Measurements from ENCODE around the gene MYO1B. TPM values are rescaled to one million over a fixed set of nuclear protein-coding genes. Genes with fewer than 3 reads are reported as not detected.

The MYO1B gene
- total and polyA plus RNA-seq, 2 experiments from 2014 or later = 26.4 to 70.6 TPM

DNA sequence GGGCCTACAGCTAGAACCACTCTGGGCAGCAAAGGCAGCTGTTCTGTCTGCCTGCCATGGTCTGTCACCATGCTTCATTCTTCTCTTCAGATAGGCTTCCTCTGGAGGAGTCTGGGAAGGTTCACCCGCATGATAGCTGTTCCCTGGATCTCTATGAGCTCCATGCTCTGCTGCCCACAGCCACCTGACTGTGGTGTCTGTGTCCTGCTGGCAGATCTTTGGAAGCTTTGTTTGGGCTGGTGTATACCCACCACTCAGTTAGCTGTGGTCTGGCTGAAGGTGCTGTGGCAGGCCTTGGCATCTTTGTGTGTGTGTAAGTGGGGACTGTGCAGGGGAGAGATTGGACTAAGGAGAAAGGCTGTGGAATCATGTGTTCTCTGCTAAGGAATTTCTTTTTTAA is 23.4 kb downstream of the MYO1B start (continued):
- TF ChIP-seq POLR2AphosphoS5 (IDR thresholded peaks at IDR 0.05; ENCODE audit: low read depth) = no peak
- no peak for TF ChIP-seq STAT1 (IDR thresholded peaks at IDR 0.05; ENCODE audit: unreplicated experiment)
- no peak for TF ChIP-seq CREB1 (CRISPR knock-in tag; IDR thresholded peaks at IDR 0.05; ENCODE audit: low read depth)
- TF ChIP-seq EZH2phosphoT487 (IDR thresholded peaks at IDR 0.05; ENCODE audit: unreplicated experiment) = no peak

DNA sequence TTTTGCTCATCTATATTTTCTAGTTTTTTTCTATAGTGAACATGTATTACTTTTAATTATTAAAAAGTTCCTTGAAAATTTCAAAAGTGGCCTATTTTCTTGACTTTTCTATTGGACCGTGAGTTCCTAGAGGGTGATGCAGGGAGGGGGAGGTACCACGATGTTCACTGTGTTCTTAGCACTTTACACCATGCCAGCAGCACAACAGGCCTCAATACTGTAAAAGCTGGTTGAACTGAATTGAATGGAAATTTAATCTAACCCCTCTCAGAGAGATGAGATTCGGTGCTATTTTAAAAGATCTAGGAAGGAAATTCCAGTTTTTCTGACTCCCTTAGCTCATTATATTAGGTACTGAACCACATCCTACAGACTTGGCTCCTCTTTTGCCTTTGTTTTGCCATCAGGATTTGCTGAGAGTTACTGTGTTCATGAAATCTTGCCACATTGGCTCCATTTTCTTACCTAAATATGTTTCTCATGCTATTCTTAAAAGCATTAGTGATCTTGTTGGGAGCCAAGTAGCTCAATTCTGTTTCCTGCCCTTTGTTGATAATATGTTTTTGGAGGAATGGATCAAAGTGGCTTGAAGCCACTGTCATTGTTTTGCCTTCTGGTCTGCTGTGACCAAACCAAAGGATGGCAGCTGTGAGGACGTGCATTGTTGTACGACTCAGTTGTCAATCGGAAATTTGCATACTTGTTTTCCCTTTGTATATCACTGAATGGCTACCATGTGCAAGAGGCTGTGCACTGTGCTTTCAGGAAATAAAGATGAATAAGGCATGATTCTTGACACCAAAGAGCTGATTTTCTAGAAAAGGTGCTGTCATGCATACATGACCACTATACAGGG is 25.3 kb downstream of the MYO1B start:
- Histone ChIP-seq H4K20me1 (replicated peaks; ENCODE audit: insufficient read depth) (peaks cover 62% of the 10 kb centered on the region), H2AFZ (no peak overlapping the region), H3K9me2 (ENCODE audit: insufficient read depth) (no peaks in the 10 kb centered on the region), H3K27ac (ENCODE audit: low read depth) (no peak overlapping the region), H3F3A (replicated peaks; ENCODE audit: low read depth) (no peaks in the 10 kb centered on the region), H3K4me2 (no peak overlapping the region), H3K36me3 (ENCODE audit: insufficient read depth) (no peaks in the 10 kb centered on the region), H3K27me3 (ENCODE audit: insufficient read depth) (no peaks in the 10 kb centered on the region), H3K4me1 (ENCODE audit: insufficient read depth) (peaks cover 41% of the 10 kb centered on the region), H3K4me3 (no peak overlapping the region), H3K79me2 (replicated peaks; ENCODE audit: insufficient read depth) (peaks cover 100% of the 10 kb centered on the region)
- H3K27me3 Mint-ChIP-seq (ENCODE audit: insufficient read depth, low read depth, poor library complexity) = no peaks in the 10 kb centered on the region
- no peak for DNase-seq (ENCODE audit: low spot score)
- H3K4me1 Mint-ChIP-seq = peaks cover 59% of the 10 kb centered on the region
- no peaks in the 10 kb centered on the region for H3K36me3 Mint-ChIP-seq (ENCODE audit: low read depth)
- no peak overlapping the region for H3K4me3 Mint-ChIP-seq
- no peak overlapping the region for H3K27ac Mint-ChIP-seq
- ATAC-seq = peak; percentile 28; the same call in 2 of the 3 replicates
- H3K9me3 Mint-ChIP-seq = no peaks in the 10 kb centered on the region
- no peak for TF ChIP-seq EZH2 (IDR thresholded peaks at IDR 0.05; ENCODE audit: low read depth, unreplicated experiment)
- TF ChIP-seq, protein P1, sequence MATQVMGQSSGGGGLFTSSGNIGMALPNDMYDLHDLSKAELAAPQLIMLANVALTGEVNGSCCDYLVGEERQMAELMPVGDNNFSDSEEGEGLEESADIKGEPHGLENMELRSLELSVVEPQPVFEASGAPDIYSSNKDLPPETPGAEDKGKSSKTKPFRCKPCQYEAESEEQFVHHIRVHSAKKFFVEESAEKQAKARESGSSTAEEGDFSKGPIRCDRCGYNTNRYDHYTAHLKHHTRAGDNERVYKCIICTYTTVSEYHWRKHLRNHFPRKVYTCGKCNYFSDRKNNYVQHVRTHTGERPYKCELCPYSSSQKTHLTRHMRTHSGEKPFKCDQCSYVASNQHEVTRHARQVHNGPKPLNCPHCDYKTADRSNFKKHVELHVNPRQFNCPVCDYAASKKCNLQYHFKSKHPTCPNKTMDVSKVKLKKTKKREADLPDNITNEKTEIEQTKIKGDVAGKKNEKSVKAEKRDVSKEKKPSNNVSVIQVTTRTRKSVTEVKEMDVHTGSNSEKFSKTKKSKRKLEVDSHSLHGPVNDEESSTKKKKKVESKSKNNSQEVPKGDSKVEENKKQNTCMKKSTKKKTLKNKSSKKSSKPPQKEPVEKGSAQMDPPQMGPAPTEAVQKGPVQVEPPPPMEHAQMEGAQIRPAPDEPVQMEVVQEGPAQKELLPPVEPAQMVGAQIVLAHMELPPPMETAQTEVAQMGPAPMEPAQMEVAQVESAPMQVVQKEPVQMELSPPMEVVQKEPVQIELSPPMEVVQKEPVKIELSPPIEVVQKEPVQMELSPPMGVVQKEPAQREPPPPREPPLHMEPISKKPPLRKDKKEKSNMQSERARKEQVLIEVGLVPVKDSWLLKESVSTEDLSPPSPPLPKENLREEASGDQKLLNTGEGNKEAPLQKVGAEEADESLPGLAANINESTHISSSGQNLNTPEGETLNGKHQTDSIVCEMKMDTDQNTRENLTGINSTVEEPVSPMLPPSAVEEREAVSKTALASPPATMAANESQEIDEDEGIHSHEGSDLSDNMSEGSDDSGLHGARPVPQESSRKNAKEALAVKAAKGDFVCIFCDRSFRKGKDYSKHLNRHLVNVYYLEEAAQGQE (IDR thresholded peaks at IDR 0.05; ENCODE audit: unreplicated experiment) = no peak
- TF ChIP-seq, protein P2, sequence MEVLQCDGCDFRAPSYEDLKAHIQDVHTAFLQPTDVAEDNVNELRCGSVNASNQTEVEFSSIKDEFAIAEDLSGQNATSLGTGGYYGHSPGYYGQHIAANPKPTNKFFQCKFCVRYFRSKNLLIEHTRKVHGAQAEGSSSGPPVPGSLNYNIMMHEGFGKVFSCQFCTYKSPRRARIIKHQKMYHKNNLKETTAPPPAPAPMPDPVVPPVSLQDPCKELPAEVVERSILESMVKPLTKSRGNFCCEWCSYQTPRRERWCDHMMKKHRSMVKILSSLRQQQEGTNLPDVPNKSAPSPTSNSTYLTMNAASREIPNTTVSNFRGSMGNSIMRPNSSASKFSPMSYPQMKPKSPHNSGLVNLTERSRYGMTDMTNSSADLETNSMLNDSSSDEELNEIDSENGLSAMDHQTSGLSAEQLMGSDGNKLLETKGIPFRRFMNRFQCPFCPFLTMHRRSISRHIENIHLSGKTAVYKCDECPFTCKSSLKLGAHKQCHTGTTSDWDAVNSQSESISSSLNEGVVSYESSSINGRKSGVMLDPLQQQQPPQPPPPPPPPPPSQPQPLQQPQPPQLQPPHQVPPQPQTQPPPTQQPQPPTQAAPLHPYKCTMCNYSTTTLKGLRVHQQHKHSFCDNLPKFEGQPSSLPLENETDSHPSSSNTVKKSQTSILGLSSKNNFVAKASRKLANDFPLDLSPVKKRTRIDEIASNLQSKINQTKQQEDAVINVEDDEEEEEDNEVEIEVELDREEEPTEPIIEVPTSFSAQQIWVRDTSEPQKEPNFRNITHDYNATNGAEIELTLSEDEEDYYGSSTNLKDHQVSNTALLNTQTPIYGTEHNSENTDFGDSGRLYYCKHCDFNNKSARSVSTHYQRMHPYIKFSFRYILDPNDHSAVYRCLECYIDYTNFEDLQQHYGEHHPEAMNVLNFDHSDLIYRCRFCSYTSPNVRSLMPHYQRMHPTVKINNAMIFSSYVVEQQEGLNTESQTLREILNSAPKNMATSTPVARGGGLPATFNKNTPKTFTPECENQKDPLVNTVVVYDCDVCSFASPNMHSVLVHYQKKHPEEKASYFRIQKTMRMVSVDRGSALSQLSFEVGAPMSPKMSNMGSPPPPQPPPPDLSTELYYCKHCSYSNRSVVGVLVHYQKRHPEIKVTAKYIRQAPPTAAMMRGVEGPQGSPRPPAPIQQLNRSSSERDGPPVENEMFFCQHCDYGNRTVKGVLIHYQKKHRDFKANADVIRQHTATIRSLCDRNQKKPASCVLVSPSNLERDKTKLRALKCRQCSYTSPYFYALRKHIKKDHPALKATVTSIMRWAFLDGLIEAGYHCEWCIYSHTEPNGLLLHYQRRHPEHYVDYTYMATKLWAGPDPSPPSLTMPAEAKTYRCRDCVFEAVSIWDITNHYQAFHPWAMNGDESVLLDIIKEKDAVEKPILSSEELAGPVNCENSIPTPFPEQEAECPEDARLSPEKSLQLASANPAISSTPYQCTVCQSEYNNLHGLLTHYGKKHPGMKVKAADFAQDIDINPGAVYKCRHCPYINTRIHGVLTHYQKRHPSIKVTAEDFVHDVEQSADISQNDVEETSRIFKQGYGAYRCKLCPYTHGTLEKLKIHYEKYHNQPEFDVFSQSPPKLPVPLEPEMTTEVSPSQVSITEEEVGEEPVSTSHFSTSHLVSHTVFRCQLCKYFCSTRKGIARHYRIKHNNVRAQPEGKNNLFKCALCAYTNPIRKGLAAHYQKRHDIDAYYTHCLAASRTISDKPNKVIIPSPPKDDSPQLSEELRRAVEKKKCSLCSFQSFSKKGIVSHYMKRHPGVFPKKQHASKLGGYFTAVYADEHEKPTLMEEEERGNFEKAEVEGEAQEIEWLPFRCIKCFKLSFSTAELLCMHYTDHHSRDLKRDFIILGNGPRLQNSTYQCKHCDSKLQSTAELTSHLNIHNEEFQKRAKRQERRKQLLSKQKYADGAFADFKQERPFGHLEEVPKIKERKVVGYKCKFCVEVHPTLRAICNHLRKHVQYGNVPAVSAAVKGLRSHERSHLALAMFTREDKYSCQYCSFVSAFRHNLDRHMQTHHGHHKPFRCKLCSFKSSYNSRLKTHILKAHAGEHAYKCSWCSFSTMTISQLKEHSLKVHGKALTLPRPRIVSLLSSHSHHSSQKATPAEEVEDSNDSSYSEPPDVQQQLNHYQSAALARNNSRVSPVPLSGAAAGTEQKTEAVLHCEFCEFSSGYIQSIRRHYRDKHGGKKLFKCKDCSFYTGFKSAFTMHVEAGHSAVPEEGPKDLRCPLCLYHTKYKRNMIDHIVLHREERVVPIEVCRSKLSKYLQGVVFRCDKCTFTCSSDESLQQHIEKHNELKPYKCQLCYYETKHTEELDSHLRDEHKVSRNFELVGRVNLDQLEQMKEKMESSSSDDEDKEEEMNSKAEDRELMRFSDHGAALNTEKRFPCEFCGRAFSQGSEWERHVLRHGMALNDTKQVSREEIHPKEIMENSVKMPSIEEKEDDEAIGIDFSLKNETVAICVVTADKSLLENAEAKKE (CRISPR knock-in tag; IDR thresholded peaks at IDR 0.05) = no peak
- TF ChIP-seq, protein P3, sequence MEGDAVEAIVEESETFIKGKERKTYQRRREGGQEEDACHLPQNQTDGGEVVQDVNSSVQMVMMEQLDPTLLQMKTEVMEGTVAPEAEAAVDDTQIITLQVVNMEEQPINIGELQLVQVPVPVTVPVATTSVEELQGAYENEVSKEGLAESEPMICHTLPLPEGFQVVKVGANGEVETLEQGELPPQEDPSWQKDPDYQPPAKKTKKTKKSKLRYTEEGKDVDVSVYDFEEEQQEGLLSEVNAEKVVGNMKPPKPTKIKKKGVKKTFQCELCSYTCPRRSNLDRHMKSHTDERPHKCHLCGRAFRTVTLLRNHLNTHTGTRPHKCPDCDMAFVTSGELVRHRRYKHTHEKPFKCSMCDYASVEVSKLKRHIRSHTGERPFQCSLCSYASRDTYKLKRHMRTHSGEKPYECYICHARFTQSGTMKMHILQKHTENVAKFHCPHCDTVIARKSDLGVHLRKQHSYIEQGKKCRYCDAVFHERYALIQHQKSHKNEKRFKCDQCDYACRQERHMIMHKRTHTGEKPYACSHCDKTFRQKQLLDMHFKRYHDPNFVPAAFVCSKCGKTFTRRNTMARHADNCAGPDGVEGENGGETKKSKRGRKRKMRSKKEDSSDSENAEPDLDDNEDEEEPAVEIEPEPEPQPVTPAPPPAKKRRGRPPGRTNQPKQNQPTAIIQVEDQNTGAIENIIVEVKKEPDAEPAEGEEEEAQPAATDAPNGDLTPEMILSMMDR (conservative IDR thresholded peaks at IDR 0.05; ENCODE audit: low read depth in 2 of 2) = no peak
- TF ChIP-seq, protein P4, sequence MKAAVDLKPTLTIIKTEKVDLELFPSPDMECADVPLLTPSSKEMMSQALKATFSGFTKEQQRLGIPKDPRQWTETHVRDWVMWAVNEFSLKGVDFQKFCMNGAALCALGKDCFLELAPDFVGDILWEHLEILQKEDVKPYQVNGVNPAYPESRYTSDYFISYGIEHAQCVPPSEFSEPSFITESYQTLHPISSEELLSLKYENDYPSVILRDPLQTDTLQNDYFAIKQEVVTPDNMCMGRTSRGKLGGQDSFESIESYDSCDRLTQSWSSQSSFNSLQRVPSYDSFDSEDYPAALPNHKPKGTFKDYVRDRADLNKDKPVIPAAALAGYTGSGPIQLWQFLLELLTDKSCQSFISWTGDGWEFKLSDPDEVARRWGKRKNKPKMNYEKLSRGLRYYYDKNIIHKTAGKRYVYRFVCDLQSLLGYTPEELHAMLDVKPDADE (IDR thresholded peaks at IDR 0.05) = no peak
- TF ChIP-seq JUNB (IDR thresholded peaks at IDR 0.05; ENCODE audit: unreplicated experiment) = no peak
- no peak for TF ChIP-seq CREB1 (CRISPR knock-in tag; IDR thresholded peaks at IDR 0.05; ENCODE audit: low read depth)
- no peak for TF ChIP-seq EZH2phosphoT487 (IDR thresholded peaks at IDR 0.05; ENCODE audit: unreplicated experiment)
- TF ChIP-seq ZNF331 (CRISPR knock-in tag; IDR thresholded peaks at IDR 0.05; ENCODE audit: low read depth) = no peak
- no peak for TF ChIP-seq POLR2AphosphoS5 (IDR thresholded peaks at IDR 0.05; ENCODE audit: low read depth)
